LoVo (cell line): Measurements from ENCODE around the gene LRP11.
A peak's percentile ranks its signal among the peaks of the same experiment; 100 is the strongest.
"Not testable (repeated sequence)": the region's sequence is repeated elsewhere in the genome, so short reads cannot be mapped to it uniquely, and the experiment has no call there.

Experiments
- DNase-seq: peaks from one replicate; pipeline ENCODE4 v3.0.0-alpha.2; 2016; ENCODE audit warnings: low spot score

Gene LRP11

DNA sequence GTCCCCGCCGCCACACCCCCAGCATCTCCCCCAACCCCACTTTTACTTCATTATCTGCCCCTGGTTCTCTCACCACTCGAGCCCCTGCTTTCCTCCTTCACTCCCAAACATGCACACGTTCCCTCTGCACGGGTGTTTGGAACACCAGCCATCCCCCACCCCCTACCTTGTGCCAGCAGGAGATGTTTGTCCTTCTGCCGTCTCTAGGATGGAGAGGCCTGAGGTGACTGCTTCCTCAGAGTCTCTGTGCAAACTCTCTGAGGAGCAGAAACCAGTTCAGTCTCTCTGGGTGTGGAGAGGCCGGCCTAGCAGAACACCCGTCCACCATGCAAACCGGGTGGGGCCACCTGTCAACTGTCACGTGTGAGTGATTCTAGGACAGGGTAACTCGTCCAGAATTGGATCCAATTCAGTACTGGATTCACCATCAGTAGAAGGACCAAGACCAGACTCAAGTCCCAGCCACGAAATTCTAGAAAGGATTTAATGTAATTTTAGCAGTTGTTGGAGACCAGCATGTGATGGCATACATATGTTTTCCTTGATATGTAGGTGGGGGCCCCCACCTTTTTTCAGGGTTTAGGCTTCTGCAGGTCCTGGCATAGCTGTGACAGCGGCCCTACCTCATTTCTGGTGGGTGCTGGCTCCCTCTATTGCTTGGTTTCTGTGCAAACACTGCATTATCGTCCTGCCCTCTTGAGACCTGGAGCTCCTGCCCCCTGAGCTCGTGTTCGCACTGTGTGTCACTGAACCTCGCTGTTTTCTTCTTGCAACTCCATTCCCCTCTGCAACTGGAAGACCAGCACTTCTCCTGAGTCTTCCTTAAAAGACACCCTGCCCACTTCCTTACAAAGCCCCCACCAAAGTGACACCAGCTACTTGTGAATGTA, 33.9 kb upstream of the LRP11 start, which contains the start of gene RAET1E:
TSS of gene RAET1E (minus strand) at position 259 of the 890 bp plus-strand sequence. CDS start 7,212 bp downstream, outside the sequence.
- DNase-seq: no peak

DNA sequence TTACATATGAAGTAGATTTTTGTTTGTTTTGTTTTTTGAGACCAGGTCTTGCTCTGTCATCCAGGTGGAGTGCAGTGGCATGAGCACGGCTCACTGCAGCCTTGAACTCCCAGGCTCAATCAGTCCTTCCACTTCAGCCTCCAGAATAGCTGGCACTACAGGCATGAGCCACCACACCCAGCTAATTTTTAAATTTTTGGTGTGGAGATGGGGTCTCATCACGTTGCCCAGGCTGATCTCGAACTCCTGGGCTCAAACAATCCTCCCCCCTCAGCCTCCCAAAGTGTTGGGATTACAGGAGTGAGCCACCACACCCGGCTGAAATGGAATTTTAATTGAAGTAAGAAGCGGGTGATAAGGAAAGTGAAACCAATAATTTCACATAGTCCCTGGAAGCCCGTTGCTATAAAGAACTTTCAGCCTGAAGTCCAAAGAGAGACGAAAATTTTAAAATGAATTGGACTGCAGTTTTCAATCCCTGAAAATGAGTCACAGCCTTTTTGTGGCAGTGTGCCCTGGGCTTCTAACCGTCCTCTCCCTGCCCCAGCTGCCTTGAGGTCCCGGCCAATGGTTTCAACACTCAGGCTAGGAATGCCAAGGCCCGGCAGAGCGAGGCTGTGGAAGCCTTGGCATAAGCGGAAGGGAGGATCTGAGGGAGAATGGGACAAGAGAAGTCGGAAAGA, 33.0 kb upstream of the LRP11 start:
- DNase-seq: peak; percentile 59

DNA sequence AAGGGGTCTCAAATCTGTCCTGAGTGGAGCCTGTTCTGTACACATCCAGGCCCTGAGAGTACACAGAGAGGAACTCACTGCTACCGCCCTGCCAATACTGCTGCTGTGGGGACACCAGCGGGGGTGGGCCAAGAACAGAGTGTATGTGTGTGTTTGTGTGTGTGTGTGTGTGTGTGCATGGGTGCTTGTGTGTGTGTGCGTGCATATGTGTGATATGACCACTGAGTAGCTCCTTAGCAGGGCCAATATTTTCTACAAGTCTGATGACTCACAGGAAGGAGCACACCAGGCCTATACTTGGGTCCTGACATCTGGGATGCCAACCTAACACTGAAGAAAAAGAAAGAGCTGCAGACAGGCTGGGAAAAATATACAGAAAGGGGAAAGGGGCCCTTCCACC, 32.3 kb upstream of the LRP11 start:
- no peak for DNase-seq

GRCh38 chr6:149895833-149896271, 31.7 kb upstream of the LRP11 start:
- DNase-seq: peak; percentile 60

DNA sequence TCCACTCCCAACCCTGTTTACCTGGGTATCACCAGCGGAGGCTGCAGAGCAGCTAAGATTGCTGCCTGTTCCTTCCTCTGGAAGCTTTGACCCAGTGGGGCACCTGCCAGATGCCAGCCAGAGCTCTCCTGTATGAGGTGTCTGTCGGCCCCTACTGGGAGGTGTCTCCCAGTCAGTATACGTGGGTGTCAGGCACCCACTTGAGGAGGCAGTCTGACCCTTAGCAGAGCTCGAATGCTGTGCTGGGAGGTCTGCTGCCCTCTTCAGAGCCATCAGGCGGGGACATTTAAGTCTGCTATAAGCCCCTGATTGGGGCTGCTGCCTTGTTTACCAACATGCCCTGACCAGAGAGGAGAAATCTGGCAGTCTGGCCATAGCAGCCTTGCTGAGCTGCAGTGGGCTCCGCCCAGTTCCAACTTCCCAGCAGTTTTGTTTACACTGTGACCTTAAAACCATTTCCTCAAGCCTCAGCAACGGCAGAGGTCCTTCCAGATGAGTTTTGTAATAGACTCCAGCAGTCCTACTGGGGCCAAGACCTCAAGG, 31.0 kb upstream of the LRP11 start:
- DNase-seq: peak; percentile 62

GRCh38 chr6:149891864-149892263, 27.7 kb upstream of the LRP11 start:
- DNase-seq: not testable (repeated sequence)

DNA sequence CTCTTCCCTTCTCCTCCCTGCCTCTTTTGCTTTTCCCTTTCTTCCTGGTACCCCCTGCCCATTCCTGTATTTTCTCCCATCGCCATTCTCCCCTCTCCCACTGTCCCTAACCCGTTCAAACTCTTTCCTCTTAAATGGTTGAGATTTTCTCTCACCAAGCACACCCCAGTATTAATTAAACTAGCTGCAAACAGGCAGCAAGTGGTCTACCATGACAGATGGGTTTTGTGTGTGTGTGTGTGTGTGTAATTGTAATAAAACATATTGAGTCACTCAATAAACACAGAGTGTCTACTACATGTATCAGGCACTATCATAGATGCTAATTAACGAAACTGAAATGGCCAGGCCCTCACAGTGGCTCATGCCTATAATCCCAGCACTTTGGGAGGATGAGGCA, 27.1 kb upstream of the LRP11 start:
- DNase-seq: no peak

- peak; percentile 26 for DNase-seq
Measured at GRCh38 chr6:149890629-149891045, 26.5 kb upstream of the LRP11 start.

GRCh38 chr6:149889326-149889725, 25.2 kb upstream of the LRP11 start:
- DNase-seq: no peak

- DNase-seq: no peak
Measured at GRCh38 chr6:149888659-149889058, 24.5 kb upstream of the LRP11 start.

GRCh38 chr6:149888093-149888492, 23.9 kb upstream of the LRP11 start:
- peak; percentile 52 for DNase-seq

- peak; percentile 24 for DNase-seq
Measured at GRCh38 chr6:149887343-149887742, 23.2 kb upstream of the LRP11 start.

GRCh38 chr6:149885888-149886287, 21.7 kb upstream of the LRP11 start:
- DNase-seq: no peak

GRCh38 chr6:149884617-149885016, 20.5 kb upstream of the LRP11 start:
- DNase-seq: no peak

GRCh38 chr6:149884215-149884614, 20.1 kb upstream of the LRP11 start:
- DNase-seq: no peak

DNA sequence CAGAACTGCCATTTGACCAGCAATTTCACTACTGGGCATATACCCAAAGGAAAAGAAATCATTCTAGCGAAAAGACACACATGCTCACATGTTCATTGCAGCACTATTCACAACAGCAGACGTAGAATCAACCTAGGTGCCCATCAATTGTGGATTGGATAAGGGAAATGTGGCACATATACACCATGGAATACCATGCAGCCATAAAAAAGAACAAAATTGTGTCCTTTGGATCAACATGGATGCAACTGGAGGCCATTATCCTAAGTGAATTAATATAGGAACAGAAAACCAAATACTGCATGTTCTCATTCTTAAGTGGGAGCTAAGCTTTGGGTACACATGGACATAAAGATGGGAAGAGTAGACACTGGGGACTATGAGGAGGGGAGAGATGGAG, 17.7 kb upstream of the LRP11 start:
- no peak for DNase-seq

DNA sequence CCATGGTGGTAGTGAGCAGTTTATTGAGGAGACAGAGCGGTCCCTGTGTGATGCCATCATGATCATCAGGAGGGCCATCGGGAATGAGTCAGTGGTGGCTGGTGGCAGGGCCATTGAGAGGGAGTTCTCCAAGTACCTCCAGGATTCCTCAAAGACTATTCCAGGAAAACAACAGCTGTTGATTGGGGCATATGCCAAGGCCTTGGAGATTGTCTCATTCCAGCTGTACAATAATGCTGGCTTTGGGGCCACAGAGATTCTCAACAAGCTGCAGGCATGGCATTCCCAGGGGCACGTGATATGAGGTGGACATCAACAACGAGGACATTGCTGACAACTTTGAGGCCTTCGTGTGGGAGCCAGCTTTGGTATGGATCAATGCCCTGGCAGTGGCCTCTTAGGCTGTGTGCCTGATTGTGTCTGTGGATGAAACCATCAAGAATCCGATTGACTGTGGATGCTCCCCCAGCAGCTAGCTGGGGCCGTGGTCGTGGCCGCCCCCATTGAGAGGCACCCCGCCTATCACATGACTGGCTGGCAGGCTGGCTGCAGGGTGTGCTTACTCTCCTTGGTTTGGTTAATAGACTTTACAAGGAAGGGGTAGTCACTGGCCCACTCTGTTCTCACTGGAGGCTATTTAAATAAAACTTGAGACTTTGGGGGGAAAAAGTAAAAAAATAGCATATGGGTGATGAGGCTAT, 17.1 kb upstream of the LRP11 start:
- no peak for DNase-seq

- DNase-seq: no peak
Measured at GRCh38 chr6:149877659-149878058, 13.5 kb upstream of the LRP11 start.

DNA sequence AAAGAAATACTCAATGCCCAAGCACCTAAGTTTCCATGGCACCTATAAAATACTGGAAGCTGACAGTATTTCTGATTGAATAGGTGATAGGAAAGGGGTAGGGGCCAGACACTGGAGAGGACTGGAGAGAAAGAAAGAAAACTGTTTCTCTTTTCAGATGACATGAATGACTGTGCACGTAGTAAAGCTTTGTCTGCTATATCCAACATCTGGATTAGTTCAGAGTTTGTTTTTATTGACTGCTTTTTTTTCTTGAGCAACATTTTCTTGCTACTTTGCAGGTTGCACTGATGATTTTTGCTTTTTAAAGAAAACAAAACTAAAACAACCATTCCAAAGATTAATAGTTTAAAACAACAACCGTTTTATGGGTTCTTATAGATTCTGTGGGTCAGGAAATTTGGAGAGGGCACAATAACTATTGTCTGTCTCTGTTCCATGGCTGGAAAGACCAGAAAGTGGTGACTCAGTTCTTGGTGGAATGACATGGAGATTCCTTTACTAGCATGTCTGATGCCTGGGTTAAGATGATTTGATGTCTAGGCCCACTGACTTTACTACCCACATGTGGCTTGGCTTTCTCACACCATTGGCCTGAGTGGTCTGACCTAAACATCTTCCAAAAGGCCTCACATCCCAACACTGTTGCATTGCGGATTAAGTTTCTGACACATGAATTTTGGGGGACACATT, 12.2 kb upstream of the LRP11 start:
- DNase-seq: no peak

DNA sequence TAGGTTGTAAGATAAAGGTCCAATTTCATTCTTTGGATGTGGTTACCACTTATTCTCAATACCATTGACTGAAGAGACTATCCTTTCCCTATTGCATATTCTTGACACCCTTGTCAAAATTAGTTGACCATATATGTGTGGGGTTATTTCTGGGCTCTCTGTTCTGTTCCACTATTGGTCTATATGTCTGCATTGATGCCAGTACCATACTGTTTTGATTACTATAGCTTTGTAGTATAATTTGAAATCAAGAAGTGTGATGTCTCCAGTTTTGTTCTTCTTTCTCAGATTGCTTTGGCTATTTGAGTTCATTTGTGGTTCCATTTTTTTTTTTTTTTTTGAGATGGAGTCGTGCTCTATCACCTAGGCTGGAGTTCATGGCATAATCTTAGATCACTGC, 8.1 kb upstream of the LRP11 start:
- no peak for DNase-seq

GRCh38 chr6:149871182-149871581, 7.0 kb upstream of the LRP11 start:
- no peak for DNase-seq
